Measurements from ENCODE around the gene CLDN16.

The CLDN16 gene

GRCh38 chr3:190387578-190388213 lies at the start of gene CLDN16:
Gene CLDN16 (plus strand): TSS chr3:190388163. CDS start chr3:190388330, 167 bp downstream.
- no peak for DNase-seq (ENCODE audit: low spot score)

GRCh38 chr3:190338717-190339116 lies 49.2 kb upstream of the CLDN16 start:
- no peak for DNase-seq (ENCODE audit: low spot score)

GRCh38 chr3:190339130-190339529 lies 48.8 kb upstream of the CLDN16 start:
- DNase-seq (ENCODE audit: low spot score) = peak; percentile 41

- DNase-seq (ENCODE audit: low spot score) = no peak
Measured at GRCh38 chr3:190340071-190340470, 47.9 kb upstream of the CLDN16 start.

GRCh38 chr3:190345027-190345821 lies 42.7 kb upstream of the CLDN16 start:
- peak; percentile 12 for DNase-seq (ENCODE audit: low spot score)

- no peak for DNase-seq (ENCODE audit: low spot score)
Measured at GRCh38 chr3:190345878-190346277, 42.1 kb upstream of the CLDN16 start.

GRCh38 chr3:190346541-190346940 lies 41.4 kb upstream of the CLDN16 start:
- DNase-seq (ENCODE audit: low spot score) = no peak

- no peak for DNase-seq (ENCODE audit: low spot score)
Measured at GRCh38 chr3:190352861-190353457, 35.0 kb upstream of the CLDN16 start.

GRCh38 chr3:190356246-190356645 lies 31.7 kb upstream of the CLDN16 start:
- no peak for DNase-seq (ENCODE audit: low spot score)

- DNase-seq (ENCODE audit: low spot score) = no peak
Measured at GRCh38 chr3:190357468-190357867, 30.5 kb upstream of the CLDN16 start.

- no peak for DNase-seq (ENCODE audit: low spot score)
Measured at GRCh38 chr3:190359813-190360212, 28.1 kb upstream of the CLDN16 start.

- DNase-seq (ENCODE audit: low spot score) = no peak
Measured at GRCh38 chr3:190360228-190360627, 27.7 kb upstream of the CLDN16 start.

- DNase-seq (ENCODE audit: low spot score) = no peak
Measured at GRCh38 chr3:190361791-190362190, 26.2 kb upstream of the CLDN16 start.

- no peak for DNase-seq (ENCODE audit: low spot score)
Measured at GRCh38 chr3:190362258-190362657, 25.7 kb upstream of the CLDN16 start.

- no peak for DNase-seq (ENCODE audit: low spot score)
Measured at GRCh38 chr3:190366133-190366532, 21.8 kb upstream of the CLDN16 start.

GRCh38 chr3:190368881-190369280 lies 19.1 kb upstream of the CLDN16 start:
- no peak for DNase-seq (ENCODE audit: low spot score)

- no peak for DNase-seq (ENCODE audit: low spot score)
Measured at GRCh38 chr3:190369668-190370295, 18.2 kb upstream of the CLDN16 start.

- no peak for DNase-seq (ENCODE audit: low spot score)
Measured at GRCh38 chr3:190370369-190370768, 17.6 kb upstream of the CLDN16 start.

GRCh38 chr3:190371152-190371551 lies 16.8 kb upstream of the CLDN16 start:
- no peak for DNase-seq (ENCODE audit: low spot score)

GRCh38 chr3:190375246-190375645 lies 12.7 kb upstream of the CLDN16 start:
- peak; percentile 5 for DNase-seq (ENCODE audit: low spot score)

- DNase-seq (ENCODE audit: low spot score) = no peak
Measured at GRCh38 chr3:190375671-190376070, 12.3 kb upstream of the CLDN16 start.

GRCh38 chr3:190378240-190378891 lies 9.6 kb upstream of the CLDN16 start:
- DNase-seq (ENCODE audit: low spot score) = no peak
